Measurements from ENCODE around the gene NOL4L.

GRCh38 chr20:32567384-32568178, 17.6 kb downstream of the NOL4L start:
- no peak for TF ChIP-seq POLR2A (IDR thresholded peaks at IDR 0.05; ENCODE audit: low read length)
- no peak for TF ChIP-seq CTCF (IDR thresholded peaks at IDR 0.05)
- TF ChIP-seq, protein P1, sequence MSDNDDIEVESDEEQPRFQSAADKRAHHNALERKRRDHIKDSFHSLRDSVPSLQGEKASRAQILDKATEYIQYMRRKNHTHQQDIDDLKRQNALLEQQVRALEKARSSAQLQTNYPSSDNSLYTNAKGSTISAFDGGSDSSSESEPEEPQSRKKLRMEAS (IDR thresholded peaks at IDR 0.05): no peak
- no peak for TF ChIP-seq ZNF302 (CRISPR knock-in tag; IDR thresholded peaks at IDR 0.05)
- no peak for TF ChIP-seq CEBPB (IDR thresholded peaks at IDR 0.05)
- no peak for TF ChIP-seq HDAC2 (IDR thresholded peaks at IDR 0.05)
